GM18505 (cell line): Measurements from ENCODE around the gene CDH4.

Experiments
- ATAC-seq: cut with Tn5 transposase; IDR thresholded peaks from one replicate; pipeline ENCODE4 v1.9.1; 2021; ENCODE audit not compliant: unreplicated experiment
- POLR2A ChIP-seq: IDR thresholded peaks from 4 replicates; pipeline ENCODE4 v1.6.1; 2011; ENCODE audit warnings: borderline replicate concordance; ENCODE audit not compliant: insufficient read depth, insufficient read length; ENCODE audit errors: extremely low read depth

CDH4 gene

GRCh38 chr20:61841966-61842365, 589.9 kb downstream of the CDH4 start:
- no peak for TF ChIP-seq POLR2A
- no peak for ATAC-seq

- TF ChIP-seq POLR2A: no peak
- no peak for ATAC-seq
These were observed 592.6 kb downstream of the CDH4 start for GRCh38 chr20:61844621-61845020.

GRCh38 chr20:61845233-61845671, 593.2 kb downstream of the CDH4 start:
- ATAC-seq: no peak

GRCh38 chr20:61846074-61846473, 594.0 kb downstream of the CDH4 start:
- no peak for TF ChIP-seq POLR2A
- no peak for ATAC-seq

More at GRCh38 chr20:61845233-61845671, 593.2 kb downstream of the CDH4 start:
- no peak for TF ChIP-seq POLR2A

- no peak for ATAC-seq
- no peak for TF ChIP-seq POLR2A
These were observed 594.8 kb downstream of the CDH4 start for GRCh38 chr20:61846741-61847419.

GRCh38 chr20:61847420-61847748, 595.3 kb downstream of the CDH4 start:
- ATAC-seq: no peak
- TF ChIP-seq POLR2A: no peak

GRCh38 chr20:61847986-61848385, 595.9 kb downstream of the CDH4 start:
- TF ChIP-seq POLR2A: no peak
- ATAC-seq: no peak

GRCh38 chr20:61848851-61849250, 596.8 kb downstream of the CDH4 start:
- ATAC-seq: no peak

GRCh38 chr20:61849376-61849775, 597.3 kb downstream of the CDH4 start:
- TF ChIP-seq POLR2A: no peak
- ATAC-seq: no peak

More at GRCh38 chr20:61848851-61849250, 596.8 kb downstream of the CDH4 start:
- no peak for TF ChIP-seq POLR2A

GRCh38 chr20:61849822-61850221, 597.8 kb downstream of the CDH4 start:
- no peak for TF ChIP-seq POLR2A
- no peak for ATAC-seq

- TF ChIP-seq POLR2A: no peak
- no peak for ATAC-seq
These were observed 598.4 kb downstream of the CDH4 start for GRCh38 chr20:61850457-61850856.

GRCh38 chr20:61850926-61851900, 599.2 kb downstream of the CDH4 start:
- no peak for TF ChIP-seq POLR2A
- no peak for ATAC-seq

- no peak for ATAC-seq
These were observed 600.4 kb downstream of the CDH4 start for GRCh38 chr20:61852268-61853072.

More at GRCh38 chr20:61852268-61853072, 600.4 kb downstream of the CDH4 start:
- TF ChIP-seq POLR2A: no peak
